Neural crest cell (in vitro differentiated cells): ENCODE results near the gene ZCCHC10. TPM values are rescaled to one million over a fixed set of nuclear protein-coding genes. Genes with fewer than 3 reads are reported as not detected.
A peak's percentile ranks its signal among the peaks of the same experiment; 100 is the strongest.
"Not testable (repeated sequence)": the region's sequence is repeated elsewhere in the genome, so short reads cannot be mapped to it uniquely, and the experiment has no call there.

ENCODE experiments used
- DNase-seq: peaks from one replicate; pipeline ENCODE4 v3.0.0; 2021; ENCODE audit warnings: low read depth, mixed read lengths, low spot score
- H3K27ac Mint-ChIP-seq: one replicate; pipeline ENCODE4 v1.8.0; 2021; ENCODE audit warnings: mild to moderate bottlenecking, mixed read lengths; ENCODE audit not compliant: unreplicated experiment
- H3K27me3 Mint-ChIP-seq: 2 replicates; pipeline ENCODE4 v1.8.0; 2021; ENCODE audit warnings: low read depth, mild to moderate bottlenecking, mixed read lengths
- H3K36me3 Mint-ChIP-seq: 2 replicates; pipeline ENCODE4 v1.8.0; 2021; ENCODE audit warnings: low read depth, mild to moderate bottlenecking, mixed read lengths
- H3K4me1 Mint-ChIP-seq: 2 replicates; pipeline ENCODE4 v1.8.0; 2021; ENCODE audit warnings: mixed read lengths
- H3K4me3 Mint-ChIP-seq: one replicate; pipeline ENCODE4 v1.8.0; 2021; ENCODE audit warnings: mild to moderate bottlenecking, mixed read lengths
- H3K9me3 Mint-ChIP-seq: 2 replicates; pipeline ENCODE4 v1.8.0; 2021; ENCODE audit warnings: mixed read lengths
- total RNA-seq: library from RNA; stranded (reverse); gene quantifications from 2 replicates; pipeline ENCODE4 v1.2.1, GENCODE V29; 2021
- TF ChIP-seq, protein P1 (sequence below): fragments of 200-600 bp; sonication (generic); conservative IDR thresholded peaks from 2 replicates; pipeline ENCODE4 v1.5.0; 2021; ENCODE audit warnings: antibody characterized with exemption, mild to moderate bottlenecking

Gene ZCCHC10
- total RNA-seq, 1 donor from 2014 or later, result 26.5 TPM

DNA sequence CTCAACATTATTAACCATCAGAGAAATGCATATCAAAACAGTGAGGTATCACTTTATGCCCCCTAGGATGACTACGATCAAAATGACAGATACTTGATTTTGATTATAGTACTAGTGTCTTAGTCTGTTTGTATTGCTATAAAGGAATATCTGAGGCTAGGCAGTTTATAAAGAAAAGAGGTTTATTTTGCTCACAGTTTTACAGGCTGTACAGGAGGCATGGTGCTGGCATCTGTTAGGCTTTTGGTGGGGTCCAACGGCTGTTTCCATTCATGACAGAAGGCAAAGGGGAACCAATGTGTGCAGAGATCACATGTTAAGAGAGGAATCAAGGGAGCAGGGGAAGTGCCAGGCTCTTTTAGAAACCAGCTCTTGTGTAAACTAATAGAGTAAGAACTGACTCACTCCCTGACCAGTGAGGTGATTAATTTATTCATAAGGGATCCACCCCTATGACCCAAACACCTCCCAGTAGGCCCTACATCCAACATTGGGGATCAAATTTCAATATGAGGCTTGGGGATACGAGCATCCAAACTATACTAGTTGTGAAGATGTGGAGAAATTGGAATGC, 46.9 kb downstream of the ZCCHC10 start:
- H3K27ac Mint-ChIP-seq, result peak overlapping the region; percentile 8
- H3K4me1 Mint-ChIP-seq, result no peaks in the 10 kb centered on the region
- H3K36me3 Mint-ChIP-seq, result peaks cover 9% of the 10 kb centered on the region
- H3K27me3 Mint-ChIP-seq, result no peaks in the 10 kb centered on the region
- H3K4me3 Mint-ChIP-seq, result no peak overlapping the region
- TF ChIP-seq, protein P1, sequence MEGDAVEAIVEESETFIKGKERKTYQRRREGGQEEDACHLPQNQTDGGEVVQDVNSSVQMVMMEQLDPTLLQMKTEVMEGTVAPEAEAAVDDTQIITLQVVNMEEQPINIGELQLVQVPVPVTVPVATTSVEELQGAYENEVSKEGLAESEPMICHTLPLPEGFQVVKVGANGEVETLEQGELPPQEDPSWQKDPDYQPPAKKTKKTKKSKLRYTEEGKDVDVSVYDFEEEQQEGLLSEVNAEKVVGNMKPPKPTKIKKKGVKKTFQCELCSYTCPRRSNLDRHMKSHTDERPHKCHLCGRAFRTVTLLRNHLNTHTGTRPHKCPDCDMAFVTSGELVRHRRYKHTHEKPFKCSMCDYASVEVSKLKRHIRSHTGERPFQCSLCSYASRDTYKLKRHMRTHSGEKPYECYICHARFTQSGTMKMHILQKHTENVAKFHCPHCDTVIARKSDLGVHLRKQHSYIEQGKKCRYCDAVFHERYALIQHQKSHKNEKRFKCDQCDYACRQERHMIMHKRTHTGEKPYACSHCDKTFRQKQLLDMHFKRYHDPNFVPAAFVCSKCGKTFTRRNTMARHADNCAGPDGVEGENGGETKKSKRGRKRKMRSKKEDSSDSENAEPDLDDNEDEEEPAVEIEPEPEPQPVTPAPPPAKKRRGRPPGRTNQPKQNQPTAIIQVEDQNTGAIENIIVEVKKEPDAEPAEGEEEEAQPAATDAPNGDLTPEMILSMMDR, result no peak
- peaks cover 11% of the 10 kb centered on the region for H3K9me3 Mint-ChIP-seq
- no peak for DNase-seq

GRCh38 chr5:132976852-132977251, 49.5 kb downstream of the ZCCHC10 start:
- Mint-ChIP-seq H3K27me3 (no peaks in the 10 kb centered on the region), H3K9me3 (peaks cover 10% of the 10 kb centered on the region), H3K36me3 (peaks cover 9% of the 10 kb centered on the region), H3K27ac (no peak overlapping the region), H3K4me3 (no peak overlapping the region), H3K4me1 (no peaks in the 10 kb centered on the region)
- DNase-seq, result no peak
- TF ChIP-seq, protein P1, result no peak

- H3K4me1 Mint-ChIP-seq, H3K36me3 Mint-ChIP-seq, H3K27ac Mint-ChIP-seq, DNase-seq, H3K27me3 Mint-ChIP-seq, H3K4me3 Mint-ChIP-seq, H3K9me3 Mint-ChIP-seq: not testable (repeated sequence)
Observed at GRCh38 chr5:132972436-132972828, 53.9 kb downstream of the ZCCHC10 start.

- Mint-ChIP-seq H3K36me3 (peaks cover 4% of the 10 kb centered on the region), H3K4me1 (no peaks in the 10 kb centered on the region), H3K27ac (no peak overlapping the region)
Observed at GRCh38 chr5:132971483-132972435, 54.6 kb downstream of the ZCCHC10 start.

DNA sequence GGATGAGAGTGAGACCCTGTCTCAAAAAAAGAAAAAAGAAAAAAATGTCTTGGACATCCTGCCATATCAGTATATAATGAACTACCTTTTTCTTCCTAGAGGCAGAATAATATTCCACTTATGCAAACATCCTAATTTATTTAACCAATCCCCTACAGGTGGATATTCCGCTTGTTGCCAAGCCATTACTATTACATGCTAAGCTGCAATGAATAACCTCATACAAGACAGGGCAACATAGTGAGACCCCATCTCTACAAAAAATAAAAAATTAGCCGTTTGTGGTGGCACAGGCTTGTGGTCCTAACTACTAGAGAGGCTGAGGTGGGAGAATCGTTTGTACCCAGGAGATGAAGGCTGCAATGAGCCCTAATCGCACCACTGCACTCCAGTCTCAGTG, 61.2 kb downstream of the ZCCHC10 start:
- DNase-seq, result no peak
- Mint-ChIP-seq H3K4me3 (peak overlapping the region; percentile 94), H3K36me3 (peaks cover 5% of the 10 kb centered on the region), H3K27me3 (no peaks in the 10 kb centered on the region), H3K9me3 (no peaks in the 10 kb centered on the region), H3K4me1 (peaks cover 26% of the 10 kb centered on the region), H3K27ac (no peak overlapping the region)
- TF ChIP-seq, protein P1, result no peak

More at GRCh38 chr5:132971483-132972435, 54.6 kb downstream of the ZCCHC10 start:
- TF ChIP-seq, protein P1, result no peak
- no peak for DNase-seq
- no peak overlapping the region for H3K4me3 Mint-ChIP-seq
- no peaks in the 10 kb centered on the region for H3K27me3 Mint-ChIP-seq
- peaks cover under 1% of the 10 kb centered on the region for H3K9me3 Mint-ChIP-seq
